ENCODE results near the gene B4GALNT3. TPM values are rescaled to one million over a fixed set of nuclear protein-coding genes. Genes with fewer than 3 reads are reported as not detected.

The B4GALNT3 gene
- total RNA-seq, 4 donors from 2014 or later, result 30.7 to 66.2 (median 35.0) TPM

DNA sequence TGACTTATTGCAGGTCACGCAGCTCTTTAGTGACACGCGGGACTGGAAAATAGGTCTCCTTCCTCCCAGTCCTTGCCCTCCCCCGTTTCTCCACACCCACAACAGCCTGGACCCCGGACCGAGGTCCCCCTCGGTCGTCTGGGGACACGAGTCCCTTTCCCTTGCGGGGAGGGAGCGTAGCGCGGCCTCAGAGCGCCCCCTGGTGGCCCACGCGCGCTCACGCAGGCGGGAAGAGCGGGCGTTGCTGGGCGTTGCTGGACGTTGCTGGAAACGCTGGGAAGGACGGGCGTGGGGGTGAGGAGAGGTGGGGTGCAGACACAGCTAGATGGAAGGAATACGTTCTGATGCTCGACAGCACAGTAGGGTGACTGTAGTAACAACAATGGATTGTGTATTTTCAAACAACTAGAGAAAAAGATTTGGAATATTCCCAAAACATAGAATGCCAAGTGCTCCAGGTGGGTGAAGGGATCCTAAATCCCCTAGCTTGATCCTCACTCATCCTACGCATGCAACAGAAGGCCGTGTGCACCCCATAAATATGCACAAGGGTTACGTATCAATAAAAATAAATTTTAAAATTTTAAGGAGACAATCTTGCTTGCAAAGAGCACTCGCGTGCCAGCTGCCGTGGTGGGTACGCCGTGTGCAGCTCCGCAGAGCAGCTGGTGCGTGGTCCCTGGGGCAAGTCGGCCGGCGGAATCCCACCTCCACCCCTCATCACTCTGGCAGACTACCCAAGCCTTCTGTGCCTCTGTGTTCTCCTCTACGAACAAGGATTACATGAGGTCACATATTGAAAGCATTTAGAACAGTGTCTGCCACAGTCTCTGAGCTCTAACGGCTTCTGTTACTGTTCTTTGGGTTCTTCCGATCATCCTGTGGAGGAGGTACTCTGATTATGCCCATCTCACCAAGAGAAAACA, 87.4 kb downstream of the B4GALNT3 start:
- DNase-seq (ENCODE audit: low spot score in 2 of 2), result no peak
- Histone ChIP-seq H3K27ac (no peak overlapping the region), H3K9me3 (no peaks in the 10 kb centered on the region), H3K4me1 (peaks cover 32% of the 10 kb centered on the region), H3K27me3 (peaks cover 15% of the 10 kb centered on the region), H3K36me3 (no peaks in the 10 kb centered on the region), H3K4me3 (no peak overlapping the region)
- TF ChIP-seq POLR2A (IDR thresholded peaks at IDR 0.05), result no peak
- TF ChIP-seq, protein P1, sequence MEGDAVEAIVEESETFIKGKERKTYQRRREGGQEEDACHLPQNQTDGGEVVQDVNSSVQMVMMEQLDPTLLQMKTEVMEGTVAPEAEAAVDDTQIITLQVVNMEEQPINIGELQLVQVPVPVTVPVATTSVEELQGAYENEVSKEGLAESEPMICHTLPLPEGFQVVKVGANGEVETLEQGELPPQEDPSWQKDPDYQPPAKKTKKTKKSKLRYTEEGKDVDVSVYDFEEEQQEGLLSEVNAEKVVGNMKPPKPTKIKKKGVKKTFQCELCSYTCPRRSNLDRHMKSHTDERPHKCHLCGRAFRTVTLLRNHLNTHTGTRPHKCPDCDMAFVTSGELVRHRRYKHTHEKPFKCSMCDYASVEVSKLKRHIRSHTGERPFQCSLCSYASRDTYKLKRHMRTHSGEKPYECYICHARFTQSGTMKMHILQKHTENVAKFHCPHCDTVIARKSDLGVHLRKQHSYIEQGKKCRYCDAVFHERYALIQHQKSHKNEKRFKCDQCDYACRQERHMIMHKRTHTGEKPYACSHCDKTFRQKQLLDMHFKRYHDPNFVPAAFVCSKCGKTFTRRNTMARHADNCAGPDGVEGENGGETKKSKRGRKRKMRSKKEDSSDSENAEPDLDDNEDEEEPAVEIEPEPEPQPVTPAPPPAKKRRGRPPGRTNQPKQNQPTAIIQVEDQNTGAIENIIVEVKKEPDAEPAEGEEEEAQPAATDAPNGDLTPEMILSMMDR (IDR thresholded peaks at IDR 0.05), result peak; percentile 94 to 98
- 18% methylated on average over 34 of the region's 44 CpGs for WGBS

DNA sequence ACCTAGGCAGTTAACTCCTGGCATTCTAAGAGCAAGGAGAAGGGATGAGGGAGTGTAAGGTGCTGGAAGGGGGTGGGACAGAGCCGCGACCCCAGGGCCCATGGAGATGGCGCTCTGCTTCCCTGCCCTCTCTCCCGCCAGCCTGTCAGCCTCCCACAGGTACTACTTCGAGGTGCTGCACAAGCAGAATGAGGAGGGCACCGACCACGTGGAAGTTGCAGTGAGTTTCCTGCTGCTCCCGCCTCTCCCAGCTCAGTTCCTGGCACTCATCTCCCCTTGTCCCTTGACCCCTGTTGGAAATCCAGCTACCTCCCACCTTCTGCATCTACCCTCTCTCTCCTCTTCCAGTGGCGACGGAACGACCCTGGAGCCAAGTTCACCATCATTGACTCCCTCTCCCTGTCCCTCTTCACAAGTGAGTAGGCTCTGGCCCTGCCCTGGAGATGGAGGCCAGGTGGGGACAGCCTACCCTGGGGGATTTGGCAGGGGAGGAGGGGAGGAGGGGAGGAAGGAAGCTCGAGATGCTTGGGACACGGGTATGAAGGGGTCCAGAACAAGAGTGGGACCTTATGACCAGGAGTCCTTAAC, 88.2 kb downstream of the B4GALNT3 start:
- Histone ChIP-seq H3K4me3 (no peak overlapping the region), H3K9me3 (no peaks in the 10 kb centered on the region), H3K4me1 (peaks cover 35% of the 10 kb centered on the region), H3K27me3 (peaks cover 15% of the 10 kb centered on the region), H3K36me3 (no peaks in the 10 kb centered on the region), H3K27ac (no peak overlapping the region)
- WGBS, result 74% methylated on average over 13 of the region's 13 CpGs
- no peak for DNase-seq (ENCODE audit: low spot score in 2 of 2)
- no peak for TF ChIP-seq POLR2A (IDR thresholded peaks at IDR 0.05)
- no peak for TF ChIP-seq EP300 (IDR thresholded peaks at IDR 0.05)
- TF ChIP-seq, protein P1 (IDR thresholded peaks at IDR 0.05), result no peak
- no peak for TF ChIP-seq POLR2AphosphoS5 (IDR thresholded peaks at IDR 0.05)

DNA sequence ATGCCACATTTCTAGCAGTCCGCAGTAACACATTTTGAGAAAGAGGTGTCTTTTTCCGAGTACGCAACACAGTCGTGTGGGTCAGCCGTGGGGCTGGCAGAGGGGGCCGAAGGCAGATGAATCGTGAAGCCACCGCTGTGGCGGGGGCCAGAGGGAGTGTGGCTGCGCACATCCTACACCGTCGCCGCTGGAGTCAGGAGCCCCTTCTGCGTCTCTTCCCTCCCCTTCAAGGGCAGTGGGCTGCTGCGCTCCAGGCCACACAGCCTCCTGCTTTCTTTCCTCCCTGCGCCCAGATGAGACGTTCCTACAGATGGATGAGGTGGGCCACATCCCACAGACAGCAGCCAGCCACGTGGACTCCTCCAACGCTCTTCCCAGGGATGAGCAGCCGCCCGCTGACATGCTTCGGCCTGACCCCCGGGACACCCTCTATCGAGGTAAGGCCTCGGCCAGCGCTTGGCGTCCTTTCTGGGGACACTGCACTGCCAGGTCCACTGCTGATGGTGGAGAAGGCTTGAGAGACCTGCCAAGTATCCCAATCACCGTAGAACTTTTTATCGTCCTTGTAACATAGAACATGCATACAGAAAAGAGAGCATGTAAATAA, 89.8 kb downstream of the B4GALNT3 start:
- DNase-seq (ENCODE audit: low spot score in 2 of 2), result no peak
- Histone ChIP-seq H3K27ac (no peak overlapping the region), H3K4me1 (peaks cover 46% of the 10 kb centered on the region), H3K4me3 (no peak overlapping the region), H3K27me3 (peaks cover 9% of the 10 kb centered on the region), H3K36me3 (no peaks in the 10 kb centered on the region), H3K9me3 (no peaks in the 10 kb centered on the region)
- TF ChIP-seq POLR2A (IDR thresholded peaks at IDR 0.05) (no peak), POLR2AphosphoS5 (IDR thresholded peaks at IDR 0.05) (no peak), EP300 (IDR thresholded peaks at IDR 0.05) (no peak)
- TF ChIP-seq, protein P1 (IDR thresholded peaks at IDR 0.05), result no peak
- 94% methylated on average over 29 of the region's 29 CpGs for WGBS

DNA sequence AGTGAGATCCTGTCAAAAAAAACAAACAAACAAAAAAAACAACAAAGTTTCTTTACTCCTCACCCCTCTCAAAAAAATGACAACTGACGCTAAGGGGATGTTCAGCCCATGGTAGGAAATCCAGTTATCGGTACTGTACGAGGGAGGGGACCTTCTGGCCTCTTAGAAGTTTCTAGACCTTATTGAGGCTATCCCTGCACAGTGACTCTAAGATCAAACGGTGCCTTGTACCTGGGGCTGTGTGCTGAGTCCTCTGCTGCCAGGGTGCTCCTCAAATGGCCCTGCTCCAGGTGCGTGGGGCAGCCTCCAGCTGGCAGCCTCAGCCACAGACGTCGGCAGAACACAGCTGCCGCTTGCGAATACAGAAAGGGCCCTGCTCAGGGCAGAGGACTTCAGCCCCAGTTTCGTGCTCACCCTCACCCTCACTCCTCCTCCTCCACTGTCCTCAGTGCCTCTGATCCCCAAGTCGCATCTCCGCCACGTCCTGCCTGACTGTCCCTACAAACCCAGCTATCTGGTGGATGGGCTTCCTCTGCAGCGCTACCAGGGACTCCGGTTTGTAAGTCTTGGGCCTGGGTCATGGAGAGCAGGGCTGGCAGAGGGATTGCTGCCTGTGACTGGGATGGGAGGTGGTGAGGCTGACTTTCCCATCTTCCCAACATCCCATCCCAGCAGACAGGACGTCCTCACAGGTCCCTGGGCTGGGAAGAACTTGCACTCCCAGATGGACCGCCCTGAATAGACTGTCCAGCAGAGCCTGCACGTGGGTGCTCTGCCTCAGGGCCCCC, 90.9 kb downstream of the B4GALNT3 start:
- TF ChIP-seq, protein P1 (IDR thresholded peaks at IDR 0.05), result no peak
- TF ChIP-seq POLR2A (IDR thresholded peaks at IDR 0.05), result no peak
- no peak for TF ChIP-seq EP300 (IDR thresholded peaks at IDR 0.05)
- no peak for TF ChIP-seq POLR2AphosphoS5 (IDR thresholded peaks at IDR 0.05)
- Histone ChIP-seq H3K4me3 (no peak overlapping the region), H3K36me3 (no peaks in the 10 kb centered on the region), H3K27me3 (peaks cover 8% of the 10 kb centered on the region), H3K4me1 (peaks cover 46% of the 10 kb centered on the region), H3K27ac (no peak overlapping the region), H3K9me3 (no peaks in the 10 kb centered on the region)
- 61% methylated on average over 14 of the region's 18 CpGs for WGBS
- DNase-seq (ENCODE audit: low spot score in 2 of 2), result no peak
